GM20000 (cell line): ENCODE measurements around the gene SH3PXD2A.
"Not testable (repeated sequence)": the region's sequence is repeated elsewhere in the genome, so short reads cannot be mapped to it uniquely, and the experiment has no call there.

Experiments
- DNase-seq: peaks from one replicate; pipeline ENCODE4 v3.0.0; 2012; ENCODE audit warnings: low spot score
- TF ChIP-seq, protein P1 (sequence below): IDR thresholded peaks from 2 replicates; pipeline ENCODE4 v1.5.1; 2012; ENCODE audit warnings: mild to moderate bottlenecking, control low read depth; ENCODE audit errors: extremely low read depth, missing control alignments

SH3PXD2A gene

DNA sequence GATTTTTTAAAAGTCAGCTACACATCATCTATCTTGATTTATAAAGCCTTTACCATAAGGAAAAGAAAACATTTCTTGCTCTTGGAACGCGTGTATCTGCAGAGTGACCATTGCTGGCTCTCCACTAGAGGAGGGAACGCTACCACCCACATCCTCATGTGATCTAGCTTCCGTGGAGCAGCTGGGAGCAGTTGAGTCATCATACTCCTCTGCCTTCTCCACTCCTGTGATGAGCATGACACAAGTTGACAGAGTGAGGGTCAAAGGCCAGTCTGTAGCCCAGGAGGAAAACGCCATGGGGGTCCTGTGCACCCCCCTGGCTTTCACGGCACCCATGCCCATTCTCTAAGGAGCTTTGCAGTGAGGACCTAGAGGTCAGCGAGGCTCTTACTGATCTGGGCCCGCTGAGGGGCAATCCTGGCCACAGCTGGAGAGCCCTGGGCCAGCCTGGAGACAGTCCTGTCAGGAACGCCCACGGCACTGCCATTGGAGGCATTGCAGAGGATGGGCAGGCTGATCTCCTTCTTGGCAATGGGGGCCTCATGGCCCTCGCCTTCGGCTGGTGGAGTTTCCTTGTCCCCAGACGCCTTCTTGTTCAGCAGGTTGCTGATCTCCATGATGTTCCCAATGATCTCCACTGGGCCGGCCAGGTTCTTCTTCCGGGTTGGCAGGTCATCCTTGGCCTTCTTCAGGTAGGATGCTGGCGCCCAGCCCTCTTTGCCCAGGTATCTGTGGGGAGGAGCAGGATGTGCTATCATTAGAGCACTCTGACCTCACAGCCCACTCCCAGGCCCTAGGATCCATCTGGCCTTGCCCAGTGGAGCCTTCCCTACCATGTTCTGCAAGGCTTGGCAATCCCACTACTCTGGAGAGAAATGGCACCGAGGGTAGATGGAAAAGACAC is 242.7 kb downstream of the SH3PXD2A start:
- no peak for DNase-seq
- TF ChIP-seq, protein P1, sequence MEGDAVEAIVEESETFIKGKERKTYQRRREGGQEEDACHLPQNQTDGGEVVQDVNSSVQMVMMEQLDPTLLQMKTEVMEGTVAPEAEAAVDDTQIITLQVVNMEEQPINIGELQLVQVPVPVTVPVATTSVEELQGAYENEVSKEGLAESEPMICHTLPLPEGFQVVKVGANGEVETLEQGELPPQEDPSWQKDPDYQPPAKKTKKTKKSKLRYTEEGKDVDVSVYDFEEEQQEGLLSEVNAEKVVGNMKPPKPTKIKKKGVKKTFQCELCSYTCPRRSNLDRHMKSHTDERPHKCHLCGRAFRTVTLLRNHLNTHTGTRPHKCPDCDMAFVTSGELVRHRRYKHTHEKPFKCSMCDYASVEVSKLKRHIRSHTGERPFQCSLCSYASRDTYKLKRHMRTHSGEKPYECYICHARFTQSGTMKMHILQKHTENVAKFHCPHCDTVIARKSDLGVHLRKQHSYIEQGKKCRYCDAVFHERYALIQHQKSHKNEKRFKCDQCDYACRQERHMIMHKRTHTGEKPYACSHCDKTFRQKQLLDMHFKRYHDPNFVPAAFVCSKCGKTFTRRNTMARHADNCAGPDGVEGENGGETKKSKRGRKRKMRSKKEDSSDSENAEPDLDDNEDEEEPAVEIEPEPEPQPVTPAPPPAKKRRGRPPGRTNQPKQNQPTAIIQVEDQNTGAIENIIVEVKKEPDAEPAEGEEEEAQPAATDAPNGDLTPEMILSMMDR = no peak

DNA sequence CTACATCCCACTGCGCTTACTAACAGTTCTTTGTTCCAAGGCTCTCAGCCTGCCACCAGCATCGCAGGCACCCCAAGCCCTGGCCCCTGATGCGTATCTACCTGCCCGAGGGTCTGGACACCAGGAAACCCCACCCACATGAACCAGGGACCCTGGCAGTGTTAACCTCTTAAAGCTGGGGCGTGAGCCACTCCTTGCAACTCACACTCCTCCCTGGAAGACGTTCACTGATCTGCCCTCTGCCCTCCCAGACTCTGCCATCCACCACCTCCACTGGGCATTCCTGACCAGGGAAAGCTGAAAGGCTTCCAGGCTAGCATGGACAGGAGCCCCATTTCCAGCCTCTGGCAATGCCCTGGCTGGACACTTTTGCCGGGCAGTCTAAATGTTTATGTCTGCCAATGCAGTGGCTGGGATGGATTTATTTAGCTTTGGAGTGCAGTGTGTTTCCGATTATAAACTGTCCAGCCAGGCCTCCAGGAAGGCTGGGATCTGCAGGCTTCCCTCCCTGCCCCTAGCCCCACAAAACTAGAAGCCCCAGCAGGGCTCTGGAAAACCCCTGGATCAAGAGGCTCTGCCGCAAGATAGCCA is 244.4 kb downstream of the SH3PXD2A start:
- no peak for DNase-seq
- TF ChIP-seq, protein P1 = no peak

DNA sequence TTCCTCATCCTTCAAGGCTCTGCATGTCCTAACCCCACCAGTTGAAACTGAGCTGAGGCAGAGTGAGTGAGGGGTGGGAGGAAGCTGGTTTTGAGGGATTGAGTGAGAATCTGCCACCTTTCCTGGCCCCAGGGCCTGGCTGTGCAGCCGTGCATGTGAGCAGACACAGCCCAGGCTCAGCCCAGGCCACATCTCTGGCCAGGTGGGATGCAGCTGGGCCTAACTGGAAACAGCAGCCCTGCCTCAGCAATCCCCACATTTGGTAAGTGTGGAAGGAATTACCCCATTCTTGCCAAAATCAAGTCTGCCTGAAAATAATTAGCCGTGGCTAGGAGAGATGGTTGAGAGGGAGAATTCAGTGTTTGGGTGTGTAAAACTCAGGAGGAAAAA is 245.3 kb downstream of the SH3PXD2A start:
- DNase-seq = no peak
- TF ChIP-seq, protein P1 = no peak

DNA sequence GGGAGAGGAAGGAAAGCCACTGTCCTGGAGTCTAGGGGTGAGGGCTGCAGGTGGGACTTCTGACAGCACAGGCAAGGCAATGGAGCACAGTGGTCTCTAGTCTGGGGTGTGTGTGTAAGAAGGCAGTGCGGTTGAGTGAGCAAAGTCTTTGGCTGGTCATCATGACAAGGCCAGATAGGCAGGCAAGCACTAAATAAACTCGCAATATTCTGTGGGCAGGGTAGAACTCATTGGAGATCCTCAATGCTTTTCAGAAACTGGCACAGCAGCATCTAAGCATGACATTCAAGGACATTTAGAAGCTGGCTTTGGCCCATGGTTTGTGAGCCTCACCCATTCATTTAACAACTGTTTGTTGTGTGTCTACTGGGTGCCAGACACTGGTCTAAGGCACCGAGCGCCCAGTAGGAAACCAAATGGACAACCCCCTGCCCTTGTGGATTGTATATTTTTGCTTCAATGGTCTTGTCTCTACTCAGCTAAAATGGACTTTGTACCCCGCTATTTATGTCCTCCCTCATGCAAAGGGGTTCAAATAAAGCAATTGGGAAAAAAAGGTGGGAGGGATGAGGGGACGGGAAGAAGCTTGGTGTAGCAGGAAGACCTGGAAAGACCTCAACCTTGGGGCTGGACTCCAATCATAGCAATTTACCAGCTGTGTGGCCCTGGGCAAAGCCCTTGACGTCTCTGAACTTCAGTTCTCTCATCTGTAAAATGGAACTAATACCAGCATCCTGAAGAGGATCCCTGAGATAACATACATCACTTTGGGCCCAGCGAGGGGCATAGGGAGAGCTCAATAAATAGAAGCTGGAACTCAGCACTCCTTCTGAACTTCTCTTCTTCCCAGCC is 245.9 kb downstream of the SH3PXD2A start:
- TF ChIP-seq, protein P1 = no peak

DNA sequence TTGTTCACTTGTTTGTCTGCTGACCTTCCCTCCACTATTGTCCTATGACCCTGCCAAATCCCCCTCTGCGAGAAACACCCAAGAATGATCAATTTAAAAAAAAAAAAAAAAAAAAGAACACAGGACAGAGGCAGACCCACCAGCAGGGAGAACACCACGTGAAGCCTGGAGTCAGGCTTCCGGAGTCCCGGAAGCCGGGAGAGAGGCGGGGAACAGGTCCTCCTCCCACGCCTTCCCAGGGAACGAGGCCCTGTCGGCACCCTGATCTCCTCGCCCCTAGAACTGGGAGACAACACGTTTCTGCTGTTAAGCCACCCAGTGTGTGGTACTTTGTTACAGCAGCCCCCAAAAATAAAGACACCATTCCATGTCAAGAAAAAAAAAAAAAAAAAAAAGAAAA is 247.3 kb downstream of the SH3PXD2A start:
- DNase-seq = not testable (repeated sequence)

More for the DNA sequence above, 245.9 kb downstream of the SH3PXD2A start:
- DNase-seq = no peak

DNA sequence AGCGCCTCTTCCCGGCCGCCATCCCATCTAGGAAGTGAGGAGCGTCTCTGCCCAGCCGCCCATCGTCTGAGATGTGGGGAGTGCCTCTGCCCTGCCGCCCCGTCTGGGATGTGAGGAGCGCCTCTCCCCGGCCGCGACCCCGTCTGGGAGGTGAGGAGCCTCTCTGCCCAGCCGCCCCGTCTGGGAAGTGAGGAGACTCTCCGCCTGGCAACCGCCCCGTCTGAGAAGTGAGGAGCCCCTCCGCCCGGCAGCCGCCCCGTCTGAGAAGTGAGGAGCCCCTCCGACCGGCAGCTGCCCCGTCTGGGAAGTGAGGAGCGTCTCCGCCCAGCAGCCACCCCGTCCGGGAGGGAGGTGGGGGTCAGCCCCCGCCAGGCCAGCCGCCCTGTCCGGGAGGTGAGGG is 248.3 kb downstream of the SH3PXD2A start:
- not testable (repeated sequence) for DNase-seq

DNA sequence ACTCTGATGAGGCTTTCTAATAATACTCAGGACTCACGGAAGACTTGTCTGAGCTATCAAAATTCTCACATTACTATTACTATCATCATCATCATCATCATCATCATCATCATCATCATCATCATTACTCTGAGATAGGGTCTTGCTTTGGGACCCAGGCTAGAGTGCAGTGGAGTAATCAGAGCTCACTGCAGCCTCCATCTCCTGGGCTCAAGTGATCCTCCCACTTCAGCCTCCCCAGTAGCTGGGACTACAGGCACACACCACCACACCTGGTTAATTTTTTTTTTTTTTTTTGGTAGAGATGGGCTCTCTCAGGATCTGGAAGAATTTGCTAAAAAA is 249.3 kb downstream of the SH3PXD2A start:
- DNase-seq = not testable (repeated sequence)

DNA sequence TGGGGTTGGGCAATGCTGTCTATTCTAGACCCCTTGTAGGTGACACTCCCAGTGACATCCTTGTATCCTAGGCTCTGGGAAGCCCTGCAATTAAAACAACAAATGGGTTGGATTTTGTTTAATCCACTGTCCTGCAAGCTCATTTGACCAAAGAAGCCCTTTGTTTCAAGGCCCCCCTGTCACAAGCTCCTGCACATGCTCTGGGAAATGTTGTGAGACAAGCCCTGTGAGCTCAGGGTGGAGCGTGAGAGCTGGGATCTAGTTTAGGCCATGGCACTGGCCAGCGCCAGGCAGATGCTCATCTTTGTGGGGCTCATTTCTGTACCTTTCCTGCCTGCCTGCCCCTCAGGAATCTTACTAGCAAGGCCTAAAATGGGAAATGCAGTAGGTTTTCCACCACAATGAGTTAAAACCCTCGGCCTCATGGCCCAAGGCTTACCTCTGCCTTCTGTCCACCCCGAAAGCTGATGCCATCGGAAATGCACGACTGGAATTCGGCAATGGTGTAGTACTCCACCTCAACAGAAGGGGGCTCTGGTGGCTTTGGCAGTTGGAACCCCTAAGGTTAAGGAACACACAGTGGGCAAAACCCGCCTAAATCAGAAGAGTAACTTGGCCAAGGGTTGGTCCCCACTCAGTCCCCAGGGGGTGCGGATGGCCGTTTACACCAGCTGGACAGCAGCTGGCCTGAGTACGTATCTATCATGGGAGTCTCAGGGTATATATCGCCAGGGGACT is 249.8 kb downstream of the SH3PXD2A start:
- DNase-seq = peak; percentile 81
- TF ChIP-seq, protein P1 = peak; percentile 51
